Islet precursor cell (in vitro differentiated cells): ENCODE results near the gene CEMIP2.
"Not testable (repeated sequence)": the region's sequence is repeated elsewhere in the genome, so short reads cannot be mapped to it uniquely, and the experiment has no call there.

Experiments used
- DNase-seq: peaks from one replicate; pipeline ENCODE4 v3.0.0-alpha.2; 2018

Gene CEMIP2, protein sequence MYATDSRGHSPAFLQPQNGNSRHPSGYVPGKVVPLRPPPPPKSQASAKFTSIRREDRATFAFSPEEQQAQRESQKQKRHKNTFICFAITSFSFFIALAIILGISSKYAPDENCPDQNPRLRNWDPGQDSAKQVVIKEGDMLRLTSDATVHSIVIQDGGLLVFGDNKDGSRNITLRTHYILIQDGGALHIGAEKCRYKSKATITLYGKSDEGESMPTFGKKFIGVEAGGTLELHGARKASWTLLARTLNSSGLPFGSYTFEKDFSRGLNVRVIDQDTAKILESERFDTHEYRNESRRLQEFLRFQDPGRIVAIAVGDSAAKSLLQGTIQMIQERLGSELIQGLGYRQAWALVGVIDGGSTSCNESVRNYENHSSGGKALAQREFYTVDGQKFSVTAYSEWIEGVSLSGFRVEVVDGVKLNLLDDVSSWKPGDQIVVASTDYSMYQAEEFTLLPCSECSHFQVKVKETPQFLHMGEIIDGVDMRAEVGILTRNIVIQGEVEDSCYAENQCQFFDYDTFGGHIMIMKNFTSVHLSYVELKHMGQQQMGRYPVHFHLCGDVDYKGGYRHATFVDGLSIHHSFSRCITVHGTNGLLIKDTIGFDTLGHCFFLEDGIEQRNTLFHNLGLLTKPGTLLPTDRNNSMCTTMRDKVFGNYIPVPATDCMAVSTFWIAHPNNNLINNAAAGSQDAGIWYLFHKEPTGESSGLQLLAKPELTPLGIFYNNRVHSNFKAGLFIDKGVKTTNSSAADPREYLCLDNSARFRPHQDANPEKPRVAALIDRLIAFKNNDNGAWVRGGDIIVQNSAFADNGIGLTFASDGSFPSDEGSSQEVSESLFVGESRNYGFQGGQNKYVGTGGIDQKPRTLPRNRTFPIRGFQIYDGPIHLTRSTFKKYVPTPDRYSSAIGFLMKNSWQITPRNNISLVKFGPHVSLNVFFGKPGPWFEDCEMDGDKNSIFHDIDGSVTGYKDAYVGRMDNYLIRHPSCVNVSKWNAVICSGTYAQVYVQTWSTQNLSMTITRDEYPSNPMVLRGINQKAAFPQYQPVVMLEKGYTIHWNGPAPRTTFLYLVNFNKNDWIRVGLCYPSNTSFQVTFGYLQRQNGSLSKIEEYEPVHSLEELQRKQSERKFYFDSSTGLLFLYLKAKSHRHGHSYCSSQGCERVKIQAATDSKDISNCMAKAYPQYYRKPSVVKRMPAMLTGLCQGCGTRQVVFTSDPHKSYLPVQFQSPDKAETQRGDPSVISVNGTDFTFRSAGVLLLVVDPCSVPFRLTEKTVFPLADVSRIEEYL (N-terminal part only)

GRCh38 chr9:71768388-71769174 lies at the start of gene CEMIP2:
Gene CEMIP2 (minus strand): TSS chr9:71768513. CDS start chr9:71750373, 18,140 bp downstream.
- peak; percentile 95 for DNase-seq

DNA sequence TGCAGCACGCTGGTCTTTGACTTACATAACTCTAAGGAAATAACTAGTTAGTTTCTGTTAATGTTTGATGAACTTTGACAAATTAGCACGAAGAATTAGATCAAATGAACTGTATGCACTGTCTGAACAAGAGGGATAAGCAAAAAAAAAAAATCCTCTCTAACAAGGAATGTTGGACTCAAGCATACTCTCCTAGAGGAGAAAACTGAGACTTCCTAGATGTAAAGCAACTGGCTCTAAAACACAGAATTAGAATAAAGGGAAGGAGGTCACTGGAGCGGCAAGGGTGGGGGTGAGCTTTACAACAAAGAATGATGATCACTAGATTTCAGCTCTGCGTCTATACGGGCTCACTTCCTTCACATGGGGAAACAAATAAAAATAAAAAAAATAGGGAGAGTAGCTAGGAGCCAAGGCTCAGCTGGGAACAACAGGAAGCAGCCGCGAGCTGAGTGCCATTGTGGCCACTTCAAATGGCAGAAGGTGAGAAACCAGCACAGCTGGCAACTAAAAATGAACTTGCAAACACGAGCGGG lies 48.7 kb upstream of the CEMIP2 start:
- DNase-seq = no peak

- DNase-seq = no peak
Observed at GRCh38 chr9:71814815-71815214, 46.5 kb upstream of the CEMIP2 start.

- DNase-seq = no peak
Observed at GRCh38 chr9:71814226-71814625, 45.9 kb upstream of the CEMIP2 start.

- no peak for DNase-seq
Observed at GRCh38 chr9:71812385-71812784, 44.1 kb upstream of the CEMIP2 start.

DNA sequence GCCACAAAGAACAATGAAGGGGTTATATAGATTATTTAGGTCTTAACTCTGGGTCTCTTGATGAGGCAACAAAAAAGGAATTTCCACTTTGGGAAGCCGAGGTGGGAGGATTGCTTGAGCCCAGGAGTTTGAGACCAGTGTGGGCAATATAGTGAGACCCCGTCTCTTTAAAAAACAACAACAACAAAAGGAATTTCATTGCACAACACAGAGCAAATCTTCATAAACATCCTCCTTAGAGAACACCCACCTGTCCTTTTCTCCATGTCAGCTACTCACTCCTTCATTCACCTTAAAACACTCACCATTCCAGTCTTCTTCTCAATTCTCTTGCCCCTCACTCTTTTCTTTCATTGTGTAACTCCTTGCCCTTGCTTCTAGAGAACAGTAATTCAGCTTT lies 39.8 kb upstream of the CEMIP2 start:
- DNase-seq = no peak

DNA sequence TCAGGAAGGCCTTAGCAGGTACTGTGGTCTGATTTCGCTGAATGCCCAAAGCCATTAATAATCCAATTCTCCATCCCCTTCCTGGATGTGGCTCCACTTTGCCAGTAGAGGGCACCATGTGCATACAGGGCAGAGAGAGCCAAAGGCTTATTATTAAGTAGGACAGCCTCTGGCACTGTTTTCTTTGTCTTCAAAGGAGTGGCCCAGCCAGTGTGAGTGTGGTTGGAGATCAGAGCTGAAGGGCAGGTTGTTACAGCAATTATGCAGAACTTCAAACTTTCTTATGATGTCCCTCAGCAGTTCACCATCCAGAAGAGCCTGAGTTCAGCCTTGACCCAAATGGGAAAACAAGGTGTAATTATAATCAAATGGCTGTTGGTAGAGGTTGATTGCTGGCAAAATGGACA lies 38.6 kb upstream of the CEMIP2 start:
- DNase-seq = peak; percentile 87

GRCh38 chr9:71805096-71805495 lies 36.8 kb upstream of the CEMIP2 start:
- not testable (repeated sequence) for DNase-seq

- no peak for DNase-seq
Observed at GRCh38 chr9:71801826-71802225, 33.5 kb upstream of the CEMIP2 start.

DNA sequence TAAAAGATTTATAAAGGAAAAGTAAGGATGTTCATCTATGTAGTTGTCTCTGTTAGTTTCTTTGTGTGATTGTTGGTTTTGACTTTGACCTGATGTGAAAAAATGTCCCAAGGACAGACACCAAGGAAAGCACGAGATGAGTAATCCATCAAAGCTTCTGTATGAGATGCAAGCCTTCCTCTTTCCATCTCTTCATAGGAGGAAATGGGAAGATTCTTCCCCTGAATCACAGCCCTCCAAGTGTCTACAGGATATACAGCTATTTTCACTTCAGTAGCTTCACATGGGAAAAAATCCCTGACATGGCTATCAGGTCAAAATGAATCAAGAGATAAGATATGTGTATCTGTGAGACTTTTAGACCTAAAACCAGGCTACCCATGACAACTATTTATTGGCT lies 29.0 kb upstream of the CEMIP2 start:
- no peak for DNase-seq

GRCh38 chr9:71796100-71796767 lies 27.9 kb upstream of the CEMIP2 start:
- DNase-seq = no peak

DNA sequence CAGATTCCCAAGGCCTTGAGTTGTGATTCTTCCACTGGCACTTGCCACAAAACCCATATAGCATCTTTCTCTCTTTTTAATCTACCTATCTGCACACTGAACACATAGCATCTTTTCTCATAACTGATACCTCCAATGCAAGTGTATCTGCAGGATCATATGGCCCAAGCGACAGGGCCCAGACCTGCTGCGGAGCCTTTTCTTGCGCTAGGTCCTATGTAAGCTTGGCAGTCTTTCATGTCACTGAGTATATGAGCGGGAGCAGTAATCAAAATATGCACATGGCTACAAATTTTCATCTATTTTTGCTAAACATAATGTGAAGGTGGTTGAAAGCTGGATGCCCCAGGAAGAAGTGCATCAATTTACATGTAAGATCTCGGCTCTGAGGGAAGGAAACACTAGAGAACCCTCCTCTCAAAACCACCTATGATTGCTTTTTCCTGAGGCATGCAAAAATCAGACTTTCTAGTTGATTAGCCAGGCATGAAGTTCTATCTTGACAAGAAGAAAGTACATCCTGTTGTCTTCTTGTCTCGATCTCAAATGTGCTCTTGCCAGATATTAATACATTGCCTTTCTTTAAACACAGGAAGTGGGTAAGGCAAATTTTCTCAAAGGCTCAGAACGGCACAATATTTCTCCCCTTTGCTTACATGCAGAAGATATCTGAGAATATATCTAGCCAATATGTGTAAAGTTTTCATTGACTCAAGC lies 26.9 kb upstream of the CEMIP2 start:
- DNase-seq = no peak

DNA sequence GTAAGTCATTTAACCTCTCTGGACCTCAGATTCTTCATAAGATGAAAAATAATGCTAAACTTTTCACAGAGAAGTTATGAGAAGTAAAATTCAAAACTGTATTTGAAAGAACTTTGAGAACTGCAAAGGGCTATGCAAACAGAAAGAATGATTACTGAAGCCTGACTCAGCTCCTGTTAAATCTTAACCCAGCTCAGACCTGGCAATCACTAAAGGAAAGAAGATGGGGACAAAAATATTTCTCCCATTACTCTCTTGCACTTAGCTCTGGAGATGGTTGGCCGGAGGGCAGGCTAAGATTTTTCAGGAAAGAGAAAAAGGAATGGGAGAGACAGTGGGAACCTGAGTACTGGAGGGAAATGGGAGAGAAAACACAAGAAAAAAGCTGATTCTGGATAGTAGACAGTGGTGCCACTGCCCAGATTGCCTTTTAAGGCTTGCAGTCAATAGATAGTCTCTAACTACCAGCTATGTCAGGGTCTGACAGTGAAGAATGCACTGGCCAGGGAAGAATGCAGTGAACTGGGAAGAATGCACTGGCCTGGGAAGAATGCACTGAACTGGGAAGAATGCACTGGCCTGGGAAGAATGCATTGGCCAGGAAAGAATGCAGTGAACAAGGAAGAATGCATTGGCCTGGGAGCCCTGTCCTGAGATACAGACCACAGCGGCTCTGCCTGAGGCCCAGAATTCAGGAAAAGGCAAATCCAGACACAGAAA lies 25.2 kb upstream of the CEMIP2 start:
- DNase-seq = peak; percentile 94

- peak; percentile 57 for DNase-seq
Observed at GRCh38 chr9:71791875-71792274, 23.6 kb upstream of the CEMIP2 start.

DNA sequence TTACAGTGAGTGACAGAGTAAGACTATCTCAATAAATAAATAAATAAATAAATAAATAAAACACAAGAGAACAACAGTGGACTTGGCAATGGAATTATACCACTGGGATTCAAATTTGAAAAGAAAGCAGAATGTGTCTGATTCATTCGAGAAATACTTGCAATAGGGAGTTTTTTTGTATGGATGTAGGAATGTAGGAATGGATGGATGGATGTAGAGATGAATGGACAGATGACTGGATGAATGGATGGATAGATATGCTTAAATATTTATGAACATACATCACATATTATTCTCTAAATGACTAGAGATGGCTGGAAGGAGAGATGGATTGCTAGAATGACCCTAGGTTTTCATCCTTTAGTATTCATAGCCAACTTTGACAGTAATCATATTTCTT lies 22.0 kb upstream of the CEMIP2 start:
- no peak for DNase-seq

GRCh38 chr9:71783120-71783523 lies 14.8 kb upstream of the CEMIP2 start:
- DNase-seq = peak; percentile 88

GRCh38 chr9:71781391-71781790 lies 13.1 kb upstream of the CEMIP2 start:
- DNase-seq = no peak

DNA sequence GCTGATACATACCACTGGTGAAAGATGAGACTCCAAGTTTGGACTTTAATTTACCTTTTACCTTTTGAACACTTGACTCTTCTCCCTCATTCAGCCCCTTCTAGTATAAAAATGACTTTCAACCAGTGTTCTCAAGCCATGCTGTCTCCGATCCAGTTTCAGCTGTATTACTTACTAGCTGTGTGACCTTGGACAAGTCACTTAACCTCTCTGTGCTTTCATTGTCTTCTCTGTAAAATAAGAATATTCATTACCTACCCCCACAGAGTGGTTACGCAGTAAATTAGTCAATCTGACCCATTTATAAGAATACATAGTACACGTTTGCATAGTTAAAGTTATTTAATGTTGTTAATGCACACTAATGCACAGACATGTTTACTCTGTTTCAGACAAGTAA lies 12.6 kb upstream of the CEMIP2 start:
- no peak for DNase-seq

DNA sequence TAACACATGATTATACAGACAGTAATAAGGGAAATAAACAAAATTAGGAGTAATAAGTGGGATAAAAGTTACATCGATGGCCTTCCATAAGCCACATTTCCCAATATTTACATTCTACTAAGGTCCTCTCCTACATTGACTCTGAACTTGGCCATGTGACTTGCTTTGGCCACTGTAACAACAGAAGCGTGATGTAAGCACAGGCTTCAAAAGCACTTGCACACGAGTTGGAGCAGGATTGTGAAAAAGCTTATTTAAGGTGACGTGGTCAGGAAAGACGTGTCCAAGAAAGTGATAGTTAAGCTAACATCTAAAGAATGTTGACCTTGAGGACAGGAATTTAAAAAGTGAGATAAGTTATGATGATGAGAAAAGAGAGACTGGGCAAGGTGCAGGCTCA lies 9.8 kb upstream of the CEMIP2 start:
- no peak for DNase-seq

DNA sequence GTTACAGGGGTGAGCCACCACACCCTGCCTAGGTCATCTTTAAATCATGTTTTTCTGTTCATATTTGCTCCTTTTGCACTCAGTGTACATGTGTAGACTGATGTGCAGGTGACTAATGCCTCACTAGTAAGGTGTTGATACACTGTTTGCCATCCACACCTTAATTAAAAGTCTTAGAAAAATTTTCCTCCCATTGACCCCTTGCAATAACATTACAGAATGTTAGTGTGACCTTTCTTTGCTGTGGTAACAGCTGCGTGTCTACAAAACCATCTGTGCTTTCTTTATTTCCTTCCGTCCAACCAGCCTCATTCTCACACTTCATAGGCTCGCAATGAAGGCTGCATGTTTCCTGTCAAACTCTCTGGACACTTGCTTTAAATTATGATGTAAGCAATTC lies 6.6 kb upstream of the CEMIP2 start:
- DNase-seq = no peak
